Stomach (tissue), 9 donors: Measurements from ENCODE around the gene GAL3ST2. TPM values are rescaled to one million over a fixed set of nuclear protein-coding genes. Genes with fewer than 3 reads are reported as not detected.
"Not testable (repeated sequence)": the region's sequence is repeated elsewhere in the genome, so short reads cannot be mapped to it uniquely, and the experiment has no call there.

Source experiments
- DNase-seq, 2 donors: peaks; one replicate each; pipeline versions ENCODE4 v3.0.0 to v3.0.0-alpha.2; 2013 to 2019
- H3K27ac ChIP-seq, 5 donors: fragments of 200-600 bp in 4 of 5; sonication (generic) in 4 of 5; one replicate each; pipeline ENCODE4 v1.5.1; 2013 to 2019; ENCODE audit warnings: mild to moderate bottlenecking in 1 of 5, moderate library complexity in 1 of 5
- H3K27me3 ChIP-seq, 3 donors: fragments of 200-600 bp; sonication (generic); one replicate each; pipeline ENCODE4 v1.5.1; 2017 to 2019; ENCODE audit warnings: mixed run types in 1 of 3
- H3K36me3 ChIP-seq, 4 donors: fragments of 200-600 bp; sonication (generic); 1 replicate in 3 of 4; 2 replicates in 1 of 4; pipeline ENCODE4 v1.5.1; 2016 to 2019
- H3K4me1 ChIP-seq, 4 donors: fragments of 200-600 bp; sonication (generic); one replicate each; pipeline ENCODE4 v1.5.1; 2016 to 2019
- H3K4me3 ChIP-seq, 4 donors: fragments of 200-600 bp; sonication (generic) in 3 of 4; one replicate each; pipeline ENCODE4 v1.5.1; 2016 to 2019; ENCODE audit warnings: mild to moderate bottlenecking in 1 of 4
- H3K9me3 ChIP-seq, 4 donors: fragments of 200-600 bp; sonication (generic); one replicate each; pipeline ENCODE4 v1.5.1; 2016 to 2019
- EP300 ChIP-seq: sonication (generic); formaldehyde crosslinking; IDR thresholded peaks from one replicate; pipeline ENCODE4 v1.6.1; 2017; ENCODE audit warnings: antibody characterized with exemption
- POLR2A ChIP-seq, 4 donors: fragments of 450-650 bp; IDR thresholded peaks; one replicate each; pipeline ENCODE4 v1.6.1; 2016; ENCODE audit warnings: antibody characterized with exemption in 4 of 4, control low read depth in 2 of 4, mild to moderate bottlenecking in 1 of 4, moderate library complexity in 1 of 4
- POLR2AphosphoS5 ChIP-seq, 3 donors: sonication (generic); formaldehyde crosslinking; IDR thresholded peaks; one replicate each; pipeline ENCODE4 v1.6.1; 2016; ENCODE audit warnings: antibody characterized with exemption in 3 of 3
- WGBS, 5 donors: extraction: QIAGEN DNeasy Blood & Tissue Kit in 3 of 5; methylation state at CpG; one replicate each; pipeline versions ENCODE4 v1.1.5 to v1.1.7; 2013 to 2018; 5-methylcytosine and 5-hydroxymethylcytosine counted together
- intact Hi-C: fragments of 100-400 bp; cut with DNase I; formaldehyde crosslinking; loops from one replicate; pipeline ENCODE4 v1.15.1; 2023; ENCODE audit warnings: low total_unique reads
- polyA plus RNA-seq, 3 donors: library from polyadenylated mRNA; stranded (reverse); fragments of 200-250 nt; gene quantifications; one replicate each; pipeline ENCODE4 v1.2.3, GENCODE V29; 2013
- total RNA-seq, 5 donors: library from RNA; depleted of rRNA; stranded (reverse); fragments of >200 nt; gene quantifications; one replicate each; pipeline versions ENCODE4 v1.1.0 to v1.2.3, GENCODE V29; 2014 to 2016
- TF ChIP-seq, protein P1 (sequence below), 7 experiments: fragments of 450-650 bp in 4 of 7; fragments of 200-600 bp in 3 of 7; sonication (generic) in 3 of 7; IDR thresholded peaks; one replicate each; pipeline ENCODE4 v1.5.1; 2016 to 2019; ENCODE audit warnings: antibody characterized with exemption in 7 of 7, control low read depth in 2 of 7, mild to moderate bottlenecking in 1 of 7
- donor health status: healthy with polysubstance abuse.
- donor health status: Bipolar disorder and iron deficiency.
- donor health status: healthy.

GAL3ST2 gene
- total and polyA plus RNA-seq, 8 donors: 311 TPM; not detected in 7

GRCh38 chr2:241821460-241822263 is 45.0 kb downstream of the GAL3ST2 start:
- intact Hi-C loops: no loop called here
- TF ChIP-seq, protein P1, sequence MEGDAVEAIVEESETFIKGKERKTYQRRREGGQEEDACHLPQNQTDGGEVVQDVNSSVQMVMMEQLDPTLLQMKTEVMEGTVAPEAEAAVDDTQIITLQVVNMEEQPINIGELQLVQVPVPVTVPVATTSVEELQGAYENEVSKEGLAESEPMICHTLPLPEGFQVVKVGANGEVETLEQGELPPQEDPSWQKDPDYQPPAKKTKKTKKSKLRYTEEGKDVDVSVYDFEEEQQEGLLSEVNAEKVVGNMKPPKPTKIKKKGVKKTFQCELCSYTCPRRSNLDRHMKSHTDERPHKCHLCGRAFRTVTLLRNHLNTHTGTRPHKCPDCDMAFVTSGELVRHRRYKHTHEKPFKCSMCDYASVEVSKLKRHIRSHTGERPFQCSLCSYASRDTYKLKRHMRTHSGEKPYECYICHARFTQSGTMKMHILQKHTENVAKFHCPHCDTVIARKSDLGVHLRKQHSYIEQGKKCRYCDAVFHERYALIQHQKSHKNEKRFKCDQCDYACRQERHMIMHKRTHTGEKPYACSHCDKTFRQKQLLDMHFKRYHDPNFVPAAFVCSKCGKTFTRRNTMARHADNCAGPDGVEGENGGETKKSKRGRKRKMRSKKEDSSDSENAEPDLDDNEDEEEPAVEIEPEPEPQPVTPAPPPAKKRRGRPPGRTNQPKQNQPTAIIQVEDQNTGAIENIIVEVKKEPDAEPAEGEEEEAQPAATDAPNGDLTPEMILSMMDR (IDR thresholded peaks at IDR 0.05): no peak
- no peak for TF ChIP-seq POLR2A (IDR thresholded peaks at IDR 0.05)
- no peak for TF ChIP-seq EP300
- no peak for TF ChIP-seq POLR2AphosphoS5 (IDR thresholded peaks at IDR 0.05)
- Histone ChIP-seq H3K27ac (no peak overlapping the region), H3K9me3 (peaks cover 0 to 5% (median 4%) of the 10 kb centered on the region in 4 donors), H3K27me3 (peaks cover 0 to 45% (median 13%) of the 10 kb centered on the region in 3 donors), H3K36me3 (no peaks in the 10 kb centered on the region), H3K4me1 (no peaks in the 10 kb centered on the region), H3K4me3 (no peak overlapping the region)
- DNase-seq: peak in 1 of 2 donors; percentile 5
- 57 to 88% (median 77%) methylated on average over 17 to 28 of the region's 28 CpGs for WGBS, 5 donors

- H3K27ac ChIP-seq: no peak overlapping the region
- TF ChIP-seq POLR2A (IDR thresholded peaks at IDR 0.05): no peak
- intact Hi-C loops: no loop called here
These were observed 45.6 kb downstream of the GAL3ST2 start for GRCh38 chr2:241822264-241822623.

DNA sequence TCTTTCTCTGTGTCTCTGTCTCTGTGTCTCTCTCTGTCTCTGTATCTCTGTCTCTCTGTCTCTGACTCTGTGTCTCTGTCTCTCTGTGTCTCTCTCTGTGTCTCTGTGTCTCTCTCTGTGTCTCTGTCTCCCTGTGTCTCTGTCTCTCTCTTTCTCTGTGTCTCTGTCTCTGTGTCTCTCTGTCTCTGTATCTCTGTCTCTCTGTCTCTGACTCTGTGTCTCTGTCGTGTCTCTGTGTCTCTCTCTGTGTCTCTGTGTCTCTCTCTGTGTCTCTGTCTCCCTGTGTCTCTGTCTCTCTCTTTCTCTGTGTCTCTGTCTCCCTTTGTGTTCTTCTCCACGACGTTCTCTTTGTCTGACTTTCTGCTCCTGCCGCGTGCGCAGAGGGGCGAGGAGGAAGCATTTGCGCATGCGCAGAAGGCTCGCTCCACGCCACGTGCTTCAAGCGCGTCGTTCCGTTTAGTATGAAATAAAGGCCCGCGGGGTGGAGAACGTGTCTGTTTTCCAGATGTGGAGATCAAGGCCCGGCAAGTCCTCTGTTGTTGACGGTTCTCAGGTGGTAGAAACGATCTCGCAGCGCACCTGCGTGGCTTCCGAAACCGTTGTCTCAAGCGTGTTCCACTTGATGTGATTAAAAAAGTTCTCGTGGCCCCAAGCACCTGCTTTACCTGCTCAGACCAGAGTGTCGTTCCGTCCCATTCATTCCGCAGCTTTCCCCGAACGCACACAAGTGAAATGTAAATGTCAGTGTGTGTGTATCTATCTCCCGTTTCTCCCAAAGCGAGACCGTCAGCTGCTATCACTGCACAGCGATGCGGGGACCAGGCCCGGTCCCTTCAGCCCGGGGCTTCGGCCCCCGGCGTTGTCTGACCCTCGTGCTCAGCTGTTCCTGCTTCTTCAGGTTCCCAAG is 47.2 kb downstream of the GAL3ST2 start:
- WGBS, 5 donors: 87 to 90% (median 88%) methylated on average over 45 of the region's 45 CpGs

More at GRCh38 chr2:241822264-241822623, 45.6 kb downstream of the GAL3ST2 start:
- Histone ChIP-seq H3K9me3 (peaks cover 0 to 11% (median 10%) of the 10 kb centered on the region in 4 donors), H3K4me1 (no peaks in the 10 kb centered on the region), H3K4me3 (no peak overlapping the region), H3K27me3 (peaks cover 0 to 44% (median 11%) of the 10 kb centered on the region in 3 donors), H3K36me3 (no peaks in the 10 kb centered on the region)
- no peak for DNase-seq
- 77 to 85% (median 80%) methylated on average over 14 of the region's 14 CpGs for WGBS, 5 donors

DNA sequence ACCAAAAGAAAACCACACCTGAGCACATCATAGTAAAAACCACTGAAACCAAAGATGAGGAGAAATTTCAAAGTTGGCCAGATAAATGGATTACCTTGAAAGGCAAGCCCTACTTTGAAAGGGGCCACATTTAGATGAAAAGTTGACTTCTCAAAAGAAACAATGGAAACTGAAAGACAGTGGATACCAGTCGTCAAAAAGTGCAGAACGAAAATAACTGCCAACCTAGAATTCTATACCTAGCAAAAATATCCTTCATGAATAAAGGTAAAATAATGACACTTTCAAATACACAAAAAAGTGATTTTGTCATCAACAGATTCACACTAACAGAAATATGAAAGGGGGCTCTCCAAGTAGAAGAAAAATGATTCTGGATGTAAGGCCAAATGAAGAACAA is 50.8 kb downstream of the GAL3ST2 start:
- Histone ChIP-seq H3K36me3 (no peaks in the 10 kb centered on the region), H3K27ac (no peak overlapping the region), H3K9me3 (peaks cover 0 to 19% (median 18%) of the 10 kb centered on the region in 4 donors), H3K4me3 (no peak overlapping the region), H3K27me3 (peaks cover 0 to 14% (median 0%) of the 10 kb centered on the region in 3 donors), H3K4me1 (no peaks in the 10 kb centered on the region)
- DNase-seq: no peak
- TF ChIP-seq POLR2A (IDR thresholded peaks at IDR 0.05) (no peak), EP300 (no peak), POLR2AphosphoS5 (IDR thresholded peaks at IDR 0.05) (no peak)
- TF ChIP-seq, protein P1 (IDR thresholded peaks at IDR 0.05): no peak
- intact Hi-C loops: no loop called here
- WGBS, 5 donors: 71 to 85% (median 82%) methylated on average over 2 of the region's 2 CpGs

More for the DNA sequence above, 47.2 kb downstream of the GAL3ST2 start:
- intact Hi-C loops, H3K36me3 ChIP-seq, H3K27ac ChIP-seq, H3K4me3 ChIP-seq, H3K4me1 ChIP-seq: not testable (repeated sequence)
- DNase-seq: peak in 1 of 2 donors; percentile 20
- Histone ChIP-seq H3K9me3 (peaks cover 0 to 19% (median 18%) of the 10 kb centered on the region in 4 donors), H3K27me3 (peaks cover 0 to 32% (median 11%) of the 10 kb centered on the region in 3 donors)

DNA sequence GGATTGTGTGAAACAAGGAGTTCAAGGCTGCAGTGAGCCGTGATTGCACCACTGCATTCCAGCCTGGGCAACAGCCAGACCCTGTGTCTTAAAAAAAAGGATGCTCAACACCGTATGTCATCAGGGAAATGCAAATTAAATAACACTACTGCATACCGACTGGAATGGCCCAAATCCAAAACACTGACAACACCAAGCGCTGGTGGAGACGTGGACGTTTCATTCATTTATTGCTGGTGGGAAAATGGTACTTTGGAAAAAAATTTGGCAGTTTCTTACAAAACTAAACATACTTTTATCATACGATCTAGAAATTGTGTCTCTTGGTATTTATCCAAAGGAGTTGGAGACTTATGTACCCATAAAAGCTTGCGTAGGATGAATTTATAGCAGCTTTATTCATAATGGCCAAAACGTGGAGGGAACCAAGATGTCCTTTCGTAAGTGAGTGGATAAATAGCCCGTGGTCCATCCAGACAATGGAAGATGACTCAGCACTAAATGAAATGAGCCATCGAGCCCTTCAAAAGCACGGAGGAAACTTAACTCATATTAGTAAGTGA is 56.6 kb downstream of the GAL3ST2 start:
- intact Hi-C loops: no loop called here
- H3K4me3 ChIP-seq: no peak overlapping the region
- WGBS, 5 donors: 49 to 68% (median 56%) methylated on average over 13 of the region's 13 CpGs
- H3K27ac ChIP-seq: no peak overlapping the region
- H3K36me3 ChIP-seq: no peaks in the 10 kb centered on the region
- no peak for DNase-seq
- peaks cover 0 to 16% (median 0%) of the 10 kb centered on the region in 3 donors for H3K27me3 ChIP-seq
- peaks cover 0 to 3% (median 0%) of the 10 kb centered on the region in 4 donors for H3K4me1 ChIP-seq
- TF ChIP-seq EP300: no peak
- TF ChIP-seq, protein P1 (IDR thresholded peaks at IDR 0.05): no peak
- peaks cover 0 to under 1% (median 0%) of the 10 kb centered on the region in 4 donors for H3K9me3 ChIP-seq

- not testable (repeated sequence) for DNase-seq, H3K4me1 ChIP-seq
These were observed 57.3 kb downstream of the GAL3ST2 start for GRCh38 chr2:241833756-241834526.

More at GRCh38 chr2:241833756-241834526, 57.3 kb downstream of the GAL3ST2 start:
- H3K9me3 ChIP-seq, H3K27ac ChIP-seq, H3K4me3 ChIP-seq, H3K36me3 ChIP-seq, intact Hi-C loops: not testable (repeated sequence)
- WGBS, 5 donors: 75 to 88% (median 83%) methylated on average over 19 to 28 of the region's 28 CpGs
- H3K27me3 ChIP-seq: peaks cover 0 to 16% (median 0%) of the 10 kb centered on the region in 3 donors
